SK-N-SH (cell line): ENCODE results near the gene PTCRA. TPM values are rescaled to one million over a fixed set of nuclear protein-coding genes. Genes with fewer than 3 reads are reported as not detected.

Experiments used
- CTCF ChIA-PET: fragments of 300-600, 350-600 bp; formaldehyde crosslinking; extraction: SDS; loops from one replicate; lab custom pipeline; 2021; lab: Yijun Ruan, JAX
- POLR2A ChIA-PET: fragments of 350-600 bp; sonication (Branson Sonifier 250); formaldehyde crosslinking; extraction: SDS; loops from one replicate; lab custom pipeline; 2020; ENCODE audit warnings: antibody characterized with exemption, inconsistent platforms; lab: Yijun Ruan, JAX
- DNase-seq: peaks from one replicate; pipeline ENCODE4 v3.0.0; 2012
- H2AFZ ChIP-seq: fragments of 200-600 bp; sonication (generic); 2 replicates; pipeline ENCODE4 v1.8.1; 2016; ENCODE audit warnings: antibody characterized with exemption, mild to moderate bottlenecking, low read depth
- H3F3A ChIP-seq: fragments of 200-600 bp; sonication (generic); replicated peaks from 2 replicates; pipeline ENCODE3; 2016; ENCODE audit warnings: antibody characterized with exemption, mild to moderate bottlenecking; ENCODE audit not compliant: insufficient read depth
- H3K27ac ChIP-seq, 2 experiments: fragments of 200-500 bp in 1 of 2; fragments of 200-600 bp in 1 of 2; sonication (Bioruptor generic) in 1 of 2; sonication (generic), shearing (Covaris generic) in 1 of 2; 2 replicates each; pipeline versions ENCODE4 v1.5.1 to v1.6.1; 2014 to 2016; ENCODE audit warnings: low read depth in 2 of 2, inconsistent platforms in 1 of 2, low read length in 1 of 2, mild to moderate bottlenecking in 1 of 2, mixed read lengths in 1 of 2
- H3K27me3 ChIP-seq: fragments of 200-600 bp; sonication (generic), shearing (Covaris generic); 2 replicates; pipeline ENCODE4 v1.6.1; 2016; ENCODE audit warnings: mixed run types; ENCODE audit not compliant: insufficient read depth
- H3K36me3 ChIP-seq, 2 experiments: fragments of 200-500 bp in 1 of 2; fragments of 200-600 bp in 1 of 2; sonication (Bioruptor generic) in 1 of 2; sonication (generic) in 1 of 2; replicated peaks in 1 of 2; 2 replicates each; pipeline versions ENCODE3 to v1.5.1; 2014 to 2016; ENCODE audit warnings: low read length in 1 of 2, mild to moderate bottlenecking in 1 of 2; ENCODE audit not compliant: insufficient read depth in 2 of 2, control insufficient read depth in 1 of 2
- H3K4me1 ChIP-seq, 2 experiments: fragments of 200-500 bp in 1 of 2; fragments of 200-600 bp in 1 of 2; sonication (Bioruptor generic) in 1 of 2; sonication (generic), shearing (Covaris generic) in 1 of 2; 2 replicates each; pipeline versions ENCODE4 v1.5.1 to v1.6.1; 2014 to 2016; ENCODE audit warnings: low read depth in 1 of 2, low read length in 1 of 2, mixed run types in 1 of 2; ENCODE audit not compliant: insufficient read depth in 2 of 2, control insufficient read depth in 1 of 2
- H3K4me2 ChIP-seq: fragments of 200-600 bp; sonication (generic), shearing (Covaris generic); 2 replicates; pipeline ENCODE4 v1.6.1; 2017; ENCODE audit warnings: mixed run types
- H3K4me3 ChIP-seq, 2 experiments: fragments of 200-500 bp in 1 of 2; fragments of 200-600 bp in 1 of 2; sonication (Bioruptor generic) in 1 of 2; sonication (generic), shearing (Covaris generic) in 1 of 2; 2 replicates each; pipeline versions ENCODE4 v1.5.1 to v1.8.1; 2014 to 2016; ENCODE audit warnings: low read depth in 2 of 2, inconsistent platforms in 1 of 2, low read length in 1 of 2, mild to moderate bottlenecking in 1 of 2, mixed read lengths in 1 of 2, moderate library complexity in 1 of 2
- H3K79me2 ChIP-seq: fragments of 200-600 bp; sonication (generic); 2 replicates; pipeline ENCODE4 v1.8.1; 2017; ENCODE audit warnings: mild to moderate bottlenecking; ENCODE audit not compliant: insufficient read depth
- H3K9ac ChIP-seq: fragments of 200-600 bp; sonication (generic); 2 replicates; pipeline ENCODE4 v1.6.1; 2017; ENCODE audit warnings: mixed run types
- H3K9me2 ChIP-seq: fragments of 200-600 bp; sonication (generic); 2 replicates; pipeline ENCODE4 v1.6.1; 2017; ENCODE audit warnings: mixed run types
- H3K9me3 ChIP-seq: fragments of 200-600 bp; sonication (generic); 2 replicates; pipeline ENCODE4 v1.6.1; 2017; ENCODE audit warnings: mixed run types, mild to moderate bottlenecking, moderate library complexity
- H4K20me1 ChIP-seq: fragments of 200-600 bp; sonication (generic); 2 replicates; pipeline ENCODE4 v1.6.1; 2017; ENCODE audit warnings: mild to moderate bottlenecking, mixed run types; ENCODE audit not compliant: insufficient read depth
- CTCF ChIP-seq: fragments of 200-600 bp; sonication (generic); IDR thresholded peaks from 2 replicates; pipeline ENCODE4 v1.6.1; 2017; ENCODE audit warnings: antibody characterized with exemption, mild to moderate bottlenecking, moderate library complexity
- EZH2phosphoT487 ChIP-seq: fragments of 200-600 bp; sonication (generic); IDR thresholded peaks from 2 replicates; pipeline ENCODE4 v1.6.1; 2017; ENCODE audit warnings: low read depth, mixed run types, mild to moderate bottlenecking, antibody characterized with exemption, moderate library complexity, borderline replicate concordance
- FOXM1 ChIP-seq: IDR thresholded peaks from 2 replicates; pipeline ENCODE4 v1.4.0; 2012; ENCODE audit warnings: low read depth, mild to moderate bottlenecking
- GABPA ChIP-seq: IDR thresholded peaks from 2 replicates; pipeline ENCODE4 v1.4.0; 2012; ENCODE audit warnings: low read depth, mild to moderate bottlenecking
- GATA2 ChIP-seq: sonication (generic); formaldehyde crosslinking; IDR thresholded peaks from 2 replicates; pipeline ENCODE4 v1.5.0; 2020; ENCODE audit warnings: mild to moderate bottlenecking, missing genetic modification reagents
- IRF3 ChIP-seq: fragments of 150-350 bp; IDR thresholded peaks from 2 replicates; pipeline ENCODE4 v1.6.1; 2016; ENCODE audit warnings: mild to moderate bottlenecking, low read depth, low read length
- JUND ChIP-seq: IDR thresholded peaks from 2 replicates; pipeline ENCODE4 v1.4.0; 2012
- MAX ChIP-seq: IDR thresholded peaks from 2 replicates; pipeline ENCODE4 v1.4.0; 2012; ENCODE audit warnings: low read depth
- MEF2A ChIP-seq: IDR thresholded peaks from 2 replicates; pipeline ENCODE4 v1.4.0; 2012; ENCODE audit warnings: low read depth, borderline replicate concordance
- NFIC ChIP-seq: IDR thresholded peaks from 2 replicates; pipeline ENCODE4 v1.4.0; 2012; ENCODE audit warnings: borderline replicate concordance
- RAD21 ChIP-seq: IDR thresholded peaks from 2 replicates; pipeline ENCODE4 v1.6.1; 2012; ENCODE audit warnings: mild to moderate bottlenecking, low read length
- RCOR1 ChIP-seq: fragments of 150-350 bp; IDR thresholded peaks from 2 replicates; pipeline ENCODE4 v1.6.1; 2017; ENCODE audit warnings: antibody characterized with exemption, low read length
- RFX5 ChIP-seq: IDR thresholded peaks from 2 replicates; pipeline ENCODE4 v1.6.1; 2012; ENCODE audit warnings: mild to moderate bottlenecking, improper control_type of control experiment, low read length
- RXRA ChIP-seq: IDR thresholded peaks from 2 replicates; pipeline ENCODE4 v1.4.0; 2012; ENCODE audit warnings: low read depth, mild to moderate bottlenecking, borderline replicate concordance
- TAF1 ChIP-seq: IDR thresholded peaks from 2 replicates; pipeline ENCODE4 v1.6.1; 2012; ENCODE audit warnings: low read depth, mild to moderate bottlenecking, low read length, moderate library complexity, borderline replicate concordance
- TEAD4 ChIP-seq: IDR thresholded peaks from 2 replicates; pipeline ENCODE4 v1.4.0; 2012; ENCODE audit warnings: mild to moderate bottlenecking, borderline replicate concordance; ENCODE audit not compliant: insufficient read depth
- USF1 ChIP-seq: IDR thresholded peaks from 2 replicates; pipeline ENCODE4 v1.4.0; 2012; ENCODE audit warnings: low read depth, borderline replicate concordance
- USF2 ChIP-seq: fragments of 150-350 bp; IDR thresholded peaks from 2 replicates; pipeline ENCODE4 v1.6.1; 2017; ENCODE audit warnings: antibody characterized with exemption, low read length, low read depth, borderline replicate concordance
- YY1 ChIP-seq: IDR thresholded peaks from 2 replicates; pipeline ENCODE4 v1.4.0; 2012; ENCODE audit warnings: low read depth, mild to moderate bottlenecking
- WGBS: methylation state at CpG from one replicate; pipeline ENCODE4 v1.1.6; 2017; ENCODE audit warnings: low lambda C conversion rate; 5-methylcytosine and 5-hydroxymethylcytosine counted together
- polyA plus RNA-seq, 3 experiments: library from polyadenylated mRNA; depleted of rRNA; stranded (reverse); fragments of >200 nt; gene quantifications; 2 replicates each; pipeline ENCODE4 v1.2.3, GENCODE V29; 2012

The PTCRA gene
- polyA plus RNA-seq, 1 of the 3 experiments (the other 2 are of a cell fraction) = not detected

- ChIA-PET POLR2A (interaction anchor here (1.0 kb wide), 1 partner anchor 43 kb away, joined by 3 read pairs; the partner anchor contains the start of gene PEX6), CTCF (no interaction called here)
- H3K79me2 ChIP-seq = peaks cover 47% of the 10 kb centered on the region
- no peak overlapping the region for H2AFZ ChIP-seq
- no peak overlapping the region for H3K4me2 ChIP-seq
- no peaks in the 10 kb centered on the region; the same call in 1 of the 2 replicates for H4K20me1 ChIP-seq
- DNase-seq = no peak
- H3K4me3 ChIP-seq = no peak overlapping the region
- H3F3A ChIP-seq = peaks cover 13% of the 10 kb centered on the region
- H3K4me1 ChIP-seq = peaks cover 0 to 15% of the 10 kb centered on the region in 2 experiments; a peak in 1 of 4 replicates
- H3K9me3 ChIP-seq = no peaks in the 10 kb centered on the region
- TF ChIP-seq GABPA (no peak), IRF3 (no peak), RCOR1 (no peak), RXRA (no peak), TAF1 (no peak), MEF2A (no peak), RAD21 (no peak), GATA2 (CRISPR knock-in tag) (no peak), TEAD4 (no peak), NFIC (no peak), YY1 (no peak)
- 90% methylated on average over 3 of the region's 7 CpGs for WGBS
- H3K27me3 ChIP-seq = no peaks in the 10 kb centered on the region
- H3K36me3 ChIP-seq = peaks cover 37 to 40% of the 10 kb centered on the region in 2 experiments
- no peak overlapping the region for H3K9ac ChIP-seq
- H3K27ac ChIP-seq = no peak overlapping the region
- no peaks in the 10 kb centered on the region for H3K9me2 ChIP-seq
Measured at GRCh38 chr6:42935322-42935721, 19.5 kb downstream of the PTCRA start.

- peaks cover 39 to 40% of the 10 kb centered on the region in 2 experiments for H3K36me3 ChIP-seq
- TF ChIP-seq JUND = no peak
- no peak for TF ChIP-seq USF2
- no peak for TF ChIP-seq GATA2 (CRISPR knock-in tag)
- no peak for TF ChIP-seq USF1
- no peak for TF ChIP-seq MAX
- no peak for TF ChIP-seq FOXM1
- no peak for TF ChIP-seq RFX5
- TF ChIP-seq EZH2phosphoT487 = no peak
- TF ChIP-seq TAF1 = no peak
- TF ChIP-seq CTCF = no peak
- no peak overlapping the region for H3K4me2 ChIP-seq
- H3K27ac ChIP-seq = no peak overlapping the region
- WGBS = 93% methylated on average over 11 of the region's 11 CpGs
- no peaks in the 10 kb centered on the region for H3K27me3 ChIP-seq
- H4K20me1 ChIP-seq = no peaks in the 10 kb centered on the region; the same call in 1 of the 2 replicates
- POLR2A ChIA-PET = no interaction called here
- CTCF ChIA-PET = interaction anchor here (1.0 kb wide), 1 partner anchor 28 kb away, joined by 3 read pairs; no protein-coding TSS in a partner anchor
- peaks cover 37% of the 10 kb centered on the region for H3K79me2 ChIP-seq
- DNase-seq = no peak
- peaks cover 6% of the 10 kb centered on the region for H3F3A ChIP-seq
- peaks cover 0 to 8% of the 10 kb centered on the region in 2 experiments; a peak in 1 of 4 replicates for H3K4me1 ChIP-seq
- H3K9me3 ChIP-seq = no peaks in the 10 kb centered on the region
- H3K4me3 ChIP-seq = no peak overlapping the region
- H2AFZ ChIP-seq = no peak overlapping the region
- no peaks in the 10 kb centered on the region for H3K9me2 ChIP-seq
- H3K9ac ChIP-seq = no peak overlapping the region
Measured at GRCh38 chr6:42936398-42936797, 20.5 kb downstream of the PTCRA start.
